ENCODE data around the gene TECPR1.

The TECPR1 gene, protein sequence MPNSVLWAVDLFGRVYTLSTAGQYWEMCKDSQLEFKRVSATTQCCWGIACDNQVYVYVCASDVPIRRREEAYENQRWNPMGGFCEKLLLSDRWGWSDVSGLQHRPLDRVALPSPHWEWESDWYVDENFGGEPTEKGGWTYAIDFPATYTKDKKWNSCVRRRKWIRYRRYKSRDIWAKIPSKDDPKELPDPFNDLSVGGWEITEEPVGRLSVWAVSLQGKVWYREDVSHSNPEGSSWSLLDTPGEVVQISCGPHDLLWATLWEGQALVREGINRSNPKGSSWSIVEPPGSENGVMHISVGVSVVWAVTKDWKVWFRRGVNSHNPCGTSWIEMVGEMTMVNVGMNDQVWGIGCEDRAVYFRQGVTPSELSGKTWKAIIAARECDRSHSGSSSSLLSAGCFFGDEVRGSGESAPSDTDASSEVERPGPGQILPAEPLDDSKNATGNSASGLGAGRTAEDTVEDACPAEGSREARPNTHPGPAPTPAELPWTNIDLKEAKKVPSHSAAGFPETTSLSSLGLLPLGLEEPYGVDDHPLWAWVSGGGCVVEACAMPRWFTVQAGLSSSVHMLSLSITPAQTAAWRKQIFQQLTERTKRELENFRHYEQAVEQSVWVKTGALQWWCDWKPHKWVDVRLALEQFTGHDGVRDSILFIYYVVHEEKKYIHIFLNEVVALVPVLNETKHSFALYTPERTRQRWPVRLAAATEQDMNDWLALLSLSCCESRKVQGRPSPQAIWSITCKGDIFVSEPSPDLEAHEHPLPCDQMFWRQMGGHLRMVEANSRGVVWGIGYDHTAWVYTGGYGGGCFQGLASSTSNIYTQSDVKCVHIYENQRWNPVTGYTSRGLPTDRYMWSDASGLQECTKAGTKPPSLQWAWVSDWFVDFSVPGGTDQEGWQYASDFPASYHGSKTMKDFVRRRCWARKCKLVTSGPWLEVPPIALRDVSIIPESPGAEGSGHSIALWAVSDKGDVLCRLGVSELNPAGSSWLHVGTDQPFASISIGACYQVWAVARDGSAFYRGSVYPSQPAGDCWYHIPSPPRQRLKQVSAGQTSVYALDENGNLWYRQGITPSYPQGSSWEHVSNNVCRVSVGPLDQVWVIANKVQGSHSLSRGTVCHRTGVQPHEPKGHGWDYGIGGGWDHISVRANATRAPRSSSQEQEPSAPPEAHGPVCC

DNA sequence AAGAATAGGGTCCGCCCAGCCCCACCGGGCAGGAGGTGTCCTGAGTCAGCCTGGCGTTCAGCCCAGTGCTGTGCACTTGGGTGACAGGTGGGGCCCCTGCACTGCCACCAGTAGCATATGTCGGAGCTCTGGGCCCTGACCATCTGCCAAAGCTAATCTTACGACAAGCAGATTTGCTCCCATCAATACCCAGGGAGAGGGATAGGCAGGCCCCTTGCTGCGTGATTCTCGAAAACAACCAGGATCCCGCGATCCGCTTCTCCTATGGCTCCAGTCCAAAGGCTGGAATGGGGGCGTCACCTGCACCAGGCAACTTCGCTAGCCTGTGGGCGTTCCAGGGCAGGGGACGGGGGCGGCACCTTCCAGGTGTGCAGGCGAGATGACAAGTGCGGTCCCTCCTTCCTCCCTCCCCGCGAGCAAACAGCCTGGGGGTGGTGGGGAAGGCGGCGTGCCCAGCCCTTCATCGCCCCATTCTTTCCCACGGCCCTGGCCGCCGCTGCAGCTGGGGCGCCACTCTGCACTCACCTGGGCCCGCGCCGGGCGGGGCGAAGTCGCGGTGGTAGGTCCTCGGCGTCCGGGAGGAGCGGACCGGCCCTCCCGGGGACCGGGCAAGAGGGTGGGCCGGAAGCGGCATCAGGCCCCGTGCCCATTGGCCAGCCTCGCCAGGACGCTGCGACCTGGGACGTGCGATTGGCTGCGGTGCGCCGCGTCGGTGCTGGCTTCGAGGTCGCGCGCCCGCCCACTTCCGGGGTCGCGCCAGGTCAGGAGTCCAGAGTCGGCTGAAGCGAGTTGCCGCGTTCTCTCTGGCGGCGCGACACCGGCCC, at the start of gene TECPR1:
TSS of gene TECPR1 (minus strand) at position 632 of the 824 bp plus-strand sequence. CDS start 6,086 bp downstream, outside the sequence.
- DNase-seq, result peak; percentile 85 to 95

- no peak for DNase-seq
Observed at GRCh38 chr7:98300595-98301372, 48.8 kb upstream of the TECPR1 start.

DNA sequence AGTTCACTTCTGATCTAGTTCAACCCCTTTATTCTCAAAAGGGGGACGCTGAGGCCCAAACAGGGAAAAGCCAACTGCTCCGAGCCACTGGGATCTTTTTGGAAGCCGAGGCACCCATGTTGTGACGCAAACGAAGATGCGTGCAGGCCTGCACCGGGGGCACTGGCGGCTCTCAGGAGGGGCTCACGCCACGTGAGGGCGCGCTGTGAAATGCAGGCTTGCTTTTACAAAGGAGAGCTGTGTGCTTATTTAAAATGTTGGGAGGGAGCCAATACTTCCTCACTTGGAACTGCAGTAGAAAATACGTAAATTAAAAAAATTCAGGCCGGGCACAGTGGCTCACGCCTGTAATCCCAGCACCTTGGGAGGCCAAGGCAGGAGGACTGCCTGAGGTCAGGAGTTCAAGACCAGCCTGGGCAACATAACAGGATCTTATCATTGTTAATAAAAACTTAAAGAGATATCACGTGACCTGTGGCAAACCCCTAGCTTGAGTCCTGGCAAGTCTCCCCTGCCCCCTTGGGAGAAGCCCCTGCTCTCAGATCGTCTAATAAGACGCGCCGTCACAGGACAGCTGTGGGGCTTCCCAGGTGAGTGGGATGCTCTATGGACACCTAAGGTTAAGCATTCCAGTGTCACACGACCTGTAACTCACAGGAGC, 45.7 kb upstream of the TECPR1 start:
- DNase-seq, result no peak

GRCh38 chr7:98296833-98297232, 44.8 kb upstream of the TECPR1 start:
- no peak for DNase-seq

GRCh38 chr7:98295467-98296192, 43.6 kb upstream of the TECPR1 start:
- no peak for DNase-seq

DNA sequence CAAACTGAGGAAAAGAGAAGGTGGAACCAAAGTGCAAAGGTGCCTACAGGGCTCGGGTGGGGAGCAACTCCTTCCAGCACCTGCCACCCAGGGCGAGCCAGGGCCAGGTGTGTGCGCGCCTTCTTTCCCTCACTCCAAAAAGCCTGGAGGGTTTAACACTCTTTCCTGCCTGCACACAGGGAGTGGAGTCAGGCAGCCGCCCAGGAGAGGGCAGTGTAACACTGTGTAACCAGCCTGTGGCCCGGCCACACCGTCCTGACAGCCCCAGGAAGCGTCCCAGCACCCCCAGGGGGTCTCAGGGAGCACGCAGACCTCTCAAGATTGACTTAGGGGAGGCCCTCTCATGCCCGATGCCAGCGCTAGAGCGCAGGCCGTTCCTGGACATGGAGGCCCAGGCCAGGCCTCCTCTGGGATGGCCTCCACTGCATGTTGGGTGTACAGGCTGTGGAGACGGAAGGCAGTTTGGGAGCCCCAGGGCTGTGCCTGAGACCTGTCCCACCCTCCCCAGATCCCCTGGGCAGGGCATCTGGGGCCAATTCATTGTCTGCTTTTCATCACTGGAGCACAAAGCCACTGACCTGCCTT, 42.9 kb upstream of the TECPR1 start:
- peak in 1 of 2 experiments; percentile 25 for DNase-seq

DNA sequence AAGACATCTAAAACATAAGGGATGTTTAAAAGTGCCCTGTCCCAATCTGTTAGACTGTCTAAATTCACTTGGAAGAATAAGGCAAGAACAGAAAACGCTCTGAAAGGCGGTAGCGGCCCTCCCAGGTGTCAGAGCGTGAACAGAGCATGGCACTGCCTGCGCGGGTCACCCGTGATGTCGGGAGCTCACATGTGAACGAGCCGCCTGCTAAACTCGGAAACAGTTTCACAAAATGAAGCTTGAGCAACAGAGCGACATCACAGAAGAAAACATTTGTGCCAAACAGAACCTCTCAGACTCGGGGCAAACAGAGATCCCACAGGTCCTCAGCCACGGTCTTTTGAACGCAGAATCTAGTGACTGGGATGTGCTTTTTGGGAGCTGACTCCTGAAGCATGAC, 42.3 kb upstream of the TECPR1 start:
- no peak for DNase-seq

- no peak for DNase-seq
Observed at GRCh38 chr7:98293746-98294145, 41.7 kb upstream of the TECPR1 start.

DNA sequence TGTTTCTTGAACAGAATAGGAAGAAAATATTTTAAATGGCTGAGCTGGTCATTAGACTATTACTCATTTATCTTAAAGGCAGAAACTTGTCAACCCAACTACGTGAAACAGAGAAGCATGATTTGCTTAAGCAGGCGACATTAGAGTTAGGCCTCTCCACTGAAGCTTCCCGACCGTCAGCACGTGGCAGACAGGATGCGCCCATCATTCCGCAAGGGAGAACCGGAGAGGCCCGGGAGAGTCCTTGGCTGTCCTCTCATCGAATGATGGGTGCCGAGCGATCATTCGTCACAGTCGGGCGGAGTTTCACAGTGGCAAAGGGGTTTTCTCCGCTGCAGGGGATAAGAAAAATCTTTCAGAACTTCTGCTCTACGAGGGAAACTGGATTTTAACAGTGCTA, 41.2 kb upstream of the TECPR1 start:
- DNase-seq, result no peak

DNA sequence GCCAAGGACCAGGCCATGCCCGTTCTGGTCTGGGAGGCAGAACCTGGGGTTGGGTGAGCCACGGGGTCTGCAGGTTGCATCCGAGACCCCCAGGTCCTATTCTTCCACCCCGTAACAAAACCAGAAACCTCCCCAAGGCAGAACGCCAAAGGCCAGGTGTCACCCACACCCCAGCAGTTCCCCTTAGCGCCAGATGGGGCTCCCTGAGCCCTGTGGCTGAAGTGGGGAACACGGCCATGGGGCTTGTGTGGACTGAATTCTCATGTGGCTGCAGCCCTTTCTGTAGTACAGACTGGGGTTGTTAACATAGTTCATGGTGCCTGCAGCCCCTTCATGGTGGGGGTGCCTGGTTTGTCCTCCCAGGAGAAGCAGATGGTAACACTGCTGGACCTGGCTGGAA, 39.7 kb upstream of the TECPR1 start:
- DNase-seq, result no peak

DNA sequence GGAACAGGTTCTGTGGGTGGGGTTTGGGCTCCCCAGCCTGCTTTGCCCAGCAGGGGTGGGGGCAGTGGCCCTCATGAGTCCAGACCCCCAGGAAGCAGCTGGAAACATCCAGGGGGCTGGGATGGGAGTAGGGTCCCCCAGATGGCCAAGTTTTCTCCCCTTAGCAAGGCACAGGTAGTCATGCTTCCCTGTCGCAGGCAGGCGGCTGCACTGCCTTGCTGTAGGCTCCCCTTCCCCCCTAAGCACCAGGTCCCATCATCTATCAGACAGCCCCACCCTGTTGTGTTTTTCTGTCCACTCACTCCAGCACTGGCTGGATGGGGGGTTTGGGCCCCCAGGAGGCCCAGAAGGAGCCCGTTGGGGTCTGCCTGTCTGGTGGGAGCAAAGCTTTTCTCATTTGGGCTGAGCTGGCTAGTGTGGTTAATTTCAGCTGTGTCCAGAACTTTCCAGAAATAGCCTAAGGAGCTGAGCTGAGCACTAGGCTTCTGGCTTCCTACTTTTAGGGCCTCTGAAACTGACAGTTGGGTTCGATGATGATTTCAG, 37.4 kb upstream of the TECPR1 start:
- no peak for DNase-seq

DNA sequence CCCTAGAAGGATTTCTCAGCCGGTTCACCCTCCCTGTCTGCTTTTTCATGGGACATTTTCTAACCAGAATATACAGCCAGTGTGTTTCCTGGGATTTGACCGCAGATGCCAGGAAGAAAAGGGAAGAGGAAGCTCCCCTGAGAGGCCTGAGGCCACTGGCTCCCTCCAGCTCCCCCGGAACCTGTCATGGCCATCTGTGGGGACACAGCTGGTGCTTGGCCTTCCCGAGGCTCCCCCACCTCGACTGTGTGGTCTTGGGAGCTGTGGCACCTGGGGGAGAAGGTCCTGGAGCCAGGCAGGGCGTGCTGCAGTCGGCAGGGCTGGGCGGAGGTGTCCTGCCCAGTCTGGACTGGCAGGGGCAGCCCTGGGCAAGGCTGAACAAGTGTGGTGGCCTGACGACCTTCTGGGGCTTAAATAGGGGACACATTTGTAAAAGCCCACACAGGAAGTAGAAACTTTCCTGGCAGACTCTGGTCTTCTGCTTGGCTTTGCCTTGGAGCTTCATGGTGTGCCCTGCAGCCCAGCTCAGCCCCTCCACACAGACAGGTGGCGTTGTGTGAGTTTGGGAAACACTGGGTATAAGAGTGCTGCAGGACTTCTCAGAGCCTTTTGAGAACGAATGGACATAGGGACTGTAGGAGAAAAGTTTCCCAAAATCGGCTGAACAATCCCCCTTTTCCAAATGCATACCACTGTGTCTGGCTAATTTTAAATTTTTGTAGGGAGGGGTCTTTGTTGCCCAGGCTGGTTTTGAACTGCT, 36.2 kb upstream of the TECPR1 start:
- no peak for DNase-seq

GRCh38 chr7:98287486-98287959, 35.5 kb upstream of the TECPR1 start:
- DNase-seq, result no peak

GRCh38 chr7:98286701-98287485, 34.9 kb upstream of the TECPR1 start:
- no peak for DNase-seq

DNA sequence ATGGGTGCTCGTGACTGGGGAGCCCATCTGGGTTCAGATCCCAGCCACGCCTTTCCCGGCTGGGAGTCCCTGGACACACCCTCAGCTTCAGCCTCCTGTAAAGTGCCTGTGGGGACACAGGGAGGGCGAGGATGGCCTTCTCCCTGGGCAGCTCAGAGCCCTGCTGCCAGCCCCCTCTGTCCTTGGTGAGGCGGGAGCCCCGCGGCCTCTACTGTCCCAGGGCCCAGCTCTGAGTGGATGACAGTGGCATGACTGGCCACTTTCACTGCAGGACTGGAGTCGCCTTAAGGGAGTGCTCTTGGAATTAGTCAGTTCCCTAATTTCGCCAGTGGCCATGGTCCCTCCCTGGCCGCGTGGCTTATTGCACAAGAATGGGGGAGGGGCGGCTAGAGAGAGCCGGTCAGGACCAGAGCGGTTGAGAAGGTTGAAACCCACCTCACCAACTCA, 34.1 kb upstream of the TECPR1 start:
- DNase-seq, result no peak

GRCh38 chr7:98285157-98286092, 33.4 kb upstream of the TECPR1 start:
- no peak for DNase-seq
